Tibial artery (tissue), 4 donors: ENCODE data around the gene RNF19B.
"Not testable (repeated sequence)": the region's sequence is repeated elsewhere in the genome, so short reads cannot be mapped to it uniquely, and the experiment has no call there.

Experiments used
- DNase-seq, 2 donors: peaks; one replicate each; pipeline ENCODE4 v3.0.0-alpha.2; 2019
- H3K27ac ChIP-seq, 2 donors: fragments of 200-600 bp; sonication (generic) in 1 of 2; 1 replicate in 1 of 2; 2 replicates in 1 of 2; pipeline ENCODE4 v1.5.1; 2018 to 2019; ENCODE audit warnings: mild to moderate bottlenecking in 1 of 2
- H3K27me3 ChIP-seq, 2 donors: fragments of 200-600 bp; sonication (generic) in 1 of 2; one replicate each; pipeline versions ENCODE4 v1.5.1 to v1.6.0; 2016 to 2019
- H3K36me3 ChIP-seq, 3 donors: fragments of 200-600 bp; sonication (generic) in 2 of 3; one replicate each; pipeline ENCODE4 v1.5.1; 2016 to 2019; ENCODE audit warnings: mild to moderate bottlenecking in 2 of 3
- H3K4me1 ChIP-seq, 4 donors: fragments of 200-600 bp; sonication (generic) in 2 of 4; 1 replicate in 3 of 4; 2 replicates in 1 of 4; pipeline ENCODE4 v1.5.1; 2016 to 2019
- H3K4me3 ChIP-seq, 2 donors: fragments of 200-600 bp; sonication (generic) in 1 of 2; 1 replicate in 1 of 2; 2 replicates in 1 of 2; pipeline ENCODE4 v1.5.1; 2018 to 2019; ENCODE audit warnings: mild to moderate bottlenecking in 2 of 2
- H3K9me3 ChIP-seq, 3 donors: fragments of 200-600 bp; sonication (generic) in 1 of 3; one replicate each; pipeline ENCODE4 v1.5.1; 2016 to 2019
- intact Hi-C: fragments of 100-400 bp; cut with DNase I; formaldehyde crosslinking; loops from one replicate; pipeline ENCODE4 v1.15.0; 2023; ENCODE audit warnings: low total_unique reads
- TF ChIP-seq, protein P1 (sequence below), 2 experiments: fragments of 200-600 bp in 1 of 2; fragments of 450-650 bp in 1 of 2; IDR thresholded peaks; one replicate each; pipeline ENCODE4 v1.5.1; 2017 to 2019; ENCODE audit warnings: antibody characterized with exemption in 2 of 2, mild to moderate bottlenecking in 1 of 2, moderate library complexity in 1 of 2

The RNF19B gene

DNA sequence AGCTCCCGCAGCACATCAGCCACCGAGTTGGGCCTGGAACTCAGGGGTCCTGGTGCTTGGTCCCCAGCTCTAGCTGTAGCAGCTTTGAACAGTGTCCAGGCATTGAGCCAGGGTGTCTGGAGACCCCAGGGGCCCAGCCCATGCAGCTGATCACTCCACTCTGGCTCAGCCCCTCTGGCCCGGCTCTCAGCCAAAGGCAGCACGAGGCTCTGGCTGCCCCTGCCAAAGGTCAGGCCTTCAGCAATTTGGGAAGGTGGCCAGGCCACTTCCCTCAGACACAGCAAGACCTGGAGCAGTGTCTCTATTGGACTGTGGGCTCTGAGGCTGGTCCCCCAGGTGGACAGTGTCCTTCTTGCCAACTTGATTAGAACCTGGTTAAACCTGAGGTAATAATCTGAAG, 34.4 kb upstream of the RNF19B start:
- Histone ChIP-seq H3K4me3 (no peak overlapping the region), H3K36me3 (no peaks in the 10 kb centered on the region), H3K27me3 (no peaks in the 10 kb centered on the region), H3K27ac (no peak overlapping the region), H3K9me3 (no peaks in the 10 kb centered on the region), H3K4me1 (peaks cover 0 to 30% (median 8%) of the 10 kb centered on the region in 4 donors)
- TF ChIP-seq, protein P1, sequence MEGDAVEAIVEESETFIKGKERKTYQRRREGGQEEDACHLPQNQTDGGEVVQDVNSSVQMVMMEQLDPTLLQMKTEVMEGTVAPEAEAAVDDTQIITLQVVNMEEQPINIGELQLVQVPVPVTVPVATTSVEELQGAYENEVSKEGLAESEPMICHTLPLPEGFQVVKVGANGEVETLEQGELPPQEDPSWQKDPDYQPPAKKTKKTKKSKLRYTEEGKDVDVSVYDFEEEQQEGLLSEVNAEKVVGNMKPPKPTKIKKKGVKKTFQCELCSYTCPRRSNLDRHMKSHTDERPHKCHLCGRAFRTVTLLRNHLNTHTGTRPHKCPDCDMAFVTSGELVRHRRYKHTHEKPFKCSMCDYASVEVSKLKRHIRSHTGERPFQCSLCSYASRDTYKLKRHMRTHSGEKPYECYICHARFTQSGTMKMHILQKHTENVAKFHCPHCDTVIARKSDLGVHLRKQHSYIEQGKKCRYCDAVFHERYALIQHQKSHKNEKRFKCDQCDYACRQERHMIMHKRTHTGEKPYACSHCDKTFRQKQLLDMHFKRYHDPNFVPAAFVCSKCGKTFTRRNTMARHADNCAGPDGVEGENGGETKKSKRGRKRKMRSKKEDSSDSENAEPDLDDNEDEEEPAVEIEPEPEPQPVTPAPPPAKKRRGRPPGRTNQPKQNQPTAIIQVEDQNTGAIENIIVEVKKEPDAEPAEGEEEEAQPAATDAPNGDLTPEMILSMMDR (IDR thresholded peaks at IDR 0.05): no peak
- peak in 1 of 2 donors; percentile 61 for DNase-seq
- intact Hi-C loops: no loop called here

DNA sequence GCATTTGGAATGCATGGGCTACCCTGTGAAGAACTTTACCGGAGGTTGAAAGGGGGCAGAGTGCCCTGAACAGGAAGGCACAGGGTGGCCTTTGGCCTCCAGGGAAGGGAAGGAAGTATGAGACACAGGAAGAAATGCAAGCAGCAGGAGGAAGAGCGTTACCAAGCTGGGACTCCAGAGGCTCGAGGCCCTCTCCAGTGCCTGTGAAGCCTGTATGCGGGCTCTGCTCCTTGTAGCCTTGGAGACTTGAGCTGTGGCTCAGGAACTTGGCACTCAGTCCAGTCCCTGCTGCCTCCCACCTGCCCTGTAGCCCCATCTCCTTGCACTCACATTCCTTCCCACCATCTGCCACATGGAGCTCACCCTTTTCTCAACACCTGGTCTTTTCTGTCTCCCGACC, 33.5 kb upstream of the RNF19B start:
- H3K4me1 ChIP-seq: peaks cover 0 to 40% (median 10%) of the 10 kb centered on the region in 4 donors
- TF ChIP-seq, protein P1 (IDR thresholded peaks at IDR 0.05): no peak
- no peak overlapping the region for H3K4me3 ChIP-seq
- intact Hi-C loops: no loop called here
- H3K9me3 ChIP-seq: no peaks in the 10 kb centered on the region
- peak in 1 of 2 donors; percentile 38 for DNase-seq
- no peaks in the 10 kb centered on the region for H3K27me3 ChIP-seq
- no peak overlapping the region for H3K27ac ChIP-seq
- H3K36me3 ChIP-seq: no peaks in the 10 kb centered on the region

DNA sequence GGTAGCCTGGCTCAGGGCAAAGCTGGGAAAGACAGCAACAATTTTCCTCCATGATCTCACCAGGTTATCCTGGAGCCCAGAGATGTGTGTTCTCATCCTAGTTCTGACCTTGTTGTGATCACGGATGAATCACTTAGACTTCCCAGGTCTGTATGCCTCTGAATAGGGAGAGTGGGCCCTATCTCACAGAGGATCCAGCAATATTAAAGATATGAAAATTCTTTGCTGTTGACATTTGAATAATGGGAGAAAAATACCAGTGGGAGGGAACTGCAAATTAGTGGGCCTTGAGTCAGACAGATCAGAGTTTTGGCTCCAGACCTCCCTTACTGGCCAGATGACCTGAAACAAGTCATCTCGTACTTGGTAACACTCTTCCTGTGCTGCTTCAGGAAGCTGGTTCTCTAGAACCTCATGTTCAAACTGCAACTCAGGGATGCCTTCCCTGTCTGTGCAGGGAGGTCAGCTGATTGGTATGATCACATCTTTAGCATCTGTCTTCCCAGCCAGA, 32.8 kb upstream of the RNF19B start:
- H3K4me3 ChIP-seq: no peak overlapping the region
- H3K4me1 ChIP-seq: peaks cover 0 to 46% (median 16%) of the 10 kb centered on the region in 4 donors
- H3K27ac ChIP-seq: peak overlapping the region in 1 of 2 donors; percentile 28
- intact Hi-C loops: no loop called here
- H3K9me3 ChIP-seq: no peaks in the 10 kb centered on the region
- DNase-seq: no peak
- H3K36me3 ChIP-seq: no peaks in the 10 kb centered on the region
- TF ChIP-seq, protein P1 (IDR thresholded peaks at IDR 0.05): no peak
- no peaks in the 10 kb centered on the region for H3K27me3 ChIP-seq

DNA sequence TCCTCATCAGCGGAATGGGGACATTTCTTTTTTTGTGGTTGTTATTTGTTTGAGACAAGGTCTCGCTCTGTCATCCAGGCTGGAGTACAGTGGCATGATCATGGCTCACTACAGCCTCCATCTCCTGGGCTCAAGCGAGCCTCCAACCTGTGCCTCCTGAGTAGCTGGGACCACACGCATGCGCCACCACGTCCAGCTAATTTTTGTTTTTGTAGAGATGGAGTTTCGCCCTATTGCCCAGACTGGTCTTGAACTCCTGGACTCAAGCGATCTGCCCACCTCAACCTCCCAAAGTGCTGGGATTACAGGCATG, 28.7 kb upstream of the RNF19B start:
- H3K9me3 ChIP-seq, H3K27me3 ChIP-seq, DNase-seq, H3K36me3 ChIP-seq, intact Hi-C loops, H3K4me3 ChIP-seq: not testable (repeated sequence)
- Histone ChIP-seq H3K27ac (peak overlapping the region; percentile 25 to 53), H3K4me1 (peaks cover 0 to 75% (median 36%) of the 10 kb centered on the region in 4 donors)

DNA sequence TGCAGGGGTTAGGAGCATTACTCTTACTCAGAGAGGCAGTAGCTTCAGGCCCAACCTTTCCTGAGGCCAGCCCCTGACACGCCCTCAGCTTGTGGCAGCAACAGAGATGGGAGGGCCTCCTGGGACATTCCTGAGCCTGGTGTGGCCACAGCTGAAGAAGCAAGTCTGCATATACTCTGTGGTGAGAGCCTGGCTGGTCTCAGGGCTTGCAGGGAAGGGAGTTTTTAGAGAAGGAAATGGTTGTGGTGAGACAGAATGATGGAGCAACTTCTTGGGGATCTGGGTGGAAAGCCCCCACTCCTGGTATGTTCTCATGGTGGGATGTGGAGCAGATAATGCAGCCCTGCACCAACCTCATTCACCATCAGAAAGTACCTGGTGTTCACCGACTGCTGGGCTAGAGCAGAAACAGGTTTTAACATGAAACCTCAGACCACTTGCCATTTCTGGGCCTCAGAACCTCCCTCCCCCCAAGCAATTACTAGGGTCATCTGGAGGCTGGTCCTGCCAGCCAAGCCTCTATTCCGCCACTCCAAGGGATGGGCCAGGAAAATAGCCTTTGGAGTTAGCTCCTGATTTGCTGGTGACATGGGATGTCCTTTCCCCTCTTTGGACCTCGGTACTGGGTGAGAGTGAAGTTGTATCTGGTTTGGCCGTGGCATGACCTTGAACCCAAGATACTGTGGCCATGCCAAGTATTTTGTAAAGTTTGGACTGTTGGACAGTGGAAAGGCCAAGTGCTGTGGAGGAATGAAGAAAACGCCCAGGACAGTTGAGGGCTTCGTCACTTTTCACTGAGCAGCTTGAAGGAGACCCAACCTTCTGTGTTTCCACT, 28.1 kb upstream of the RNF19B start:
- Histone ChIP-seq H3K27ac (peak overlapping the region; percentile 25 to 53), H3K9me3 (no peaks in the 10 kb centered on the region), H3K4me1 (peaks cover 0 to 74% (median 36%) of the 10 kb centered on the region in 4 donors), H3K36me3 (no peaks in the 10 kb centered on the region), H3K4me3 (no peak overlapping the region), H3K27me3 (no peaks in the 10 kb centered on the region)
- intact Hi-C loops: no loop called here
- TF ChIP-seq, protein P1 (IDR thresholded peaks at IDR 0.05): no peak
- peak; percentile 84 to 90 for DNase-seq

DNA sequence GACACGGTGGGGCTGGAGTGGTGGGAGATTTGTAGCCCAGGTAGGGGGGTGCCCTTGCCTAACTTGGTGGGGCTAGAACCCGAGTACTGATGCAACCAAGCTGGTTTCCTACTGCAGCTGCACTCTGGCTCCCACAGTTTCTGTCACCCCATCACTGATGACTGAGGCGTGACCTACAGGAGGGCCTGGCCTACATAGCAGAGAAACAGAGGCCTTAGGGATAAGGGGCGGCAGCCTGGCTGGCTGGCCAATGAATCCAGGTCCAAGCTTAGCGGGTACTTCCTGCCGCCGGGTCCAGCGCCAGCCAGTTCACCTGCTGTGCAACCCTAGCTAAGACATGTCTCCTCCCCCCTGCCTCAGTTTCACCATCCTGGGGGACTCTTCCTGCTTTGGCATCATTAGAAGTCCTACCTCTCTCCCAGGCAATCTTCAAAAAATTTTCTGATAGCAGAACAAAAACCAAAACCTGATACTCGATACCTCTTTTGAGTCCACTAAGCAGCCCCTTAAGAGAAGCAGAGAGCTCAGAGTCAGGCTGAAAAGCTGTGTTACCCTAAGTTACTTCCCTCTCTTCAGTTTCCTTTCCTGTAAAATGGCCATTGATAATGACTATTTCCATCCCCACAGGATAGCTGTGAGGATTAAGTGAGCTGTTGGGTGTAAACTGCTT, 27.3 kb upstream of the RNF19B start:
- Histone ChIP-seq H3K4me1 (peaks cover 0 to 67% (median 35%) of the 10 kb centered on the region in 4 donors), H3K27ac (peak overlapping the region; percentile 25 to 53), H3K9me3 (no peaks in the 10 kb centered on the region), H3K27me3 (no peaks in the 10 kb centered on the region), H3K36me3 (no peaks in the 10 kb centered on the region), H3K4me3 (no peak overlapping the region)
- peak in 1 of 2 donors; percentile 5 for DNase-seq
- TF ChIP-seq, protein P1 (IDR thresholded peaks at IDR 0.05): no peak
- intact Hi-C loops: no loop called here
